HG02840 (cell line): ENCODE data around the gene CGREF1.

Experiments used
- ATAC-seq: cut with Tn5 transposase; IDR thresholded peaks from one replicate; pipeline ENCODE4 v1.9.1; 2021; ENCODE audit warnings: mild to moderate bottlenecking, moderate library complexity, moderate number of reproducible peaks; ENCODE audit not compliant: unreplicated experiment, low FRiP score

The CGREF1 gene

GRCh38 chr2:27089111-27089954 is 29.6 kb downstream of the CGREF1 start:
- no peak for ATAC-seq

- ATAC-seq: no peak
Measured at GRCh38 chr2:27088634-27089033, 30.3 kb downstream of the CGREF1 start.

- no peak for ATAC-seq
Measured at GRCh38 chr2:27087823-27088410, 31.0 kb downstream of the CGREF1 start.

- ATAC-seq: peak; percentile 12
Measured at GRCh38 chr2:27086724-27087593, 32.0 kb downstream of the CGREF1 start, which contains the start of gene KHK. Gene KHK (plus strand): TSS chr2:27086772. CDS start chr2:27087260, 488 bp downstream.

- peak; percentile 74 for ATAC-seq
Measured at GRCh38 chr2:27086090-27086723, 32.7 kb downstream of the CGREF1 start.

- ATAC-seq: peak; percentile 4
Measured at GRCh38 chr2:27085673-27086089, 33.2 kb downstream of the CGREF1 start.

- ATAC-seq: no peak
Measured at GRCh38 chr2:27085062-27085672, 33.8 kb downstream of the CGREF1 start.

GRCh38 chr2:27084297-27085061 is 34.4 kb downstream of the CGREF1 start:
- no peak for ATAC-seq

GRCh38 chr2:27083410-27084296 is 35.3 kb downstream of the CGREF1 start:
- no peak for ATAC-seq

- no peak for ATAC-seq
Measured at GRCh38 chr2:27082773-27083409, 36.0 kb downstream of the CGREF1 start.

- no peak for ATAC-seq
Measured at GRCh38 chr2:27081984-27082772, 36.8 kb downstream of the CGREF1 start.

- no peak for ATAC-seq
Measured at GRCh38 chr2:27080603-27080936, 38.4 kb downstream of the CGREF1 start.

- ATAC-seq: no peak
Measured at GRCh38 chr2:27080140-27080469, 38.8 kb downstream of the CGREF1 start.

GRCh38 chr2:27079233-27080139 is 39.4 kb downstream of the CGREF1 start:
- ATAC-seq: no peak

- ATAC-seq: no peak
Measured at GRCh38 chr2:27078267-27079194, 40.4 kb downstream of the CGREF1 start, which contains the start of gene EMILIN1. Gene EMILIN1 (plus strand): TSS chr2:27078615. CDS start chr2:27079066, 451 bp downstream.
